GM23248 (cell line): Measurements from ENCODE around the gene DSC1.

Experiments
- EZH2 ChIP-seq: fragments of 200-600 bp; sonication (generic); IDR thresholded peaks from 2 replicates; pipeline ENCODE4 v1.6.1; 2018; ENCODE audit warnings: antibody characterized with exemption, mild to moderate bottlenecking; ENCODE audit not compliant: insufficient read depth, poor library complexity, severe bottlenecking
- EZH2phosphoT487 ChIP-seq: fragments of 200-600 bp; sonication (generic); IDR thresholded peaks from 2 replicates; pipeline ENCODE4 v1.6.1; 2018; ENCODE audit warnings: antibody characterized with exemption, moderate library complexity, mild to moderate bottlenecking, low read depth; ENCODE audit not compliant: insufficient read depth

GRCh38 chr18:31146809-31147208 lies 15.8 kb downstream of the DSC1 start:
- TF ChIP-seq EZH2 (no peak), EZH2phosphoT487 (no peak)
